ENCODE measurements around the gene ASRGL1. TPM values are rescaled to one million over a fixed set of nuclear protein-coding genes. Genes with fewer than 3 reads are reported as not detected.
A peak's percentile ranks its signal among the peaks of the same experiment; 100 is the strongest.
"Not testable (repeated sequence)": the region's sequence is repeated elsewhere in the genome, so short reads cannot be mapped to it uniquely, and the experiment has no call there.

The ASRGL1 gene
- total RNA-seq (2014; rRNA removed; shearing (Covaris generic); ENCODE audit: low replicate concordance): 5.1 and 6.0 TPM in 2 replicates

GRCh38 chr11:62337303-62338181 is at the start of gene ASRGL1:
ASRGL1 (plus strand) TSS chr11:62337448; CDS start chr11:62337978, 530 bp downstream.
- DNase-seq: peak; percentile 72
- peaks cover 23% of the 10 kb centered on the region for H3K27me3 ChIP-seq

GRCh38 chr11:62295504-62295903 is 41.7 kb upstream of the ASRGL1 start:
- Histone ChIP-seq H3K36me3 (no peaks in the 10 kb centered on the region), H3K9me3 (no peaks in the 10 kb centered on the region), H3K27me3 (peaks cover 4% of the 10 kb centered on the region; the same call in 1 of the 2 replicates), H3K4me3 (no peak overlapping the region)
- DNase-seq: peak; percentile 5

More at GRCh38 chr11:62337303-62338181, at the start of gene ASRGL1:
- H3K4me3 ChIP-seq: peak within 1 kb of the TSS; percentile 62
- no peaks in the 10 kb centered on the region for H3K36me3 ChIP-seq
- no peaks in the 10 kb centered on the region for H3K9me3 ChIP-seq

- no peak for DNase-seq
- peaks cover 19% of the 10 kb centered on the region for H3K27me3 ChIP-seq
- H3K4me3 ChIP-seq: no peak within 1 kb of the TSS
- H3K36me3 ChIP-seq: no peaks in the 10 kb centered on the region
- no peaks in the 10 kb centered on the region for H3K9me3 ChIP-seq
Observed at GRCh38 chr11:62298975-62299374, 38.3 kb upstream of the ASRGL1 start, which contains the start of gene SCGB1D4. SCGB1D4 (minus strand) TSS chr11:62299075; CDS start chr11:62299010, 65 bp downstream.

GRCh38 chr11:62306227-62306626 is 31.0 kb upstream of the ASRGL1 start:
- H3K36me3 ChIP-seq: no peaks in the 10 kb centered on the region
- DNase-seq: no peak
- H3K9me3 ChIP-seq: peaks cover 6% of the 10 kb centered on the region
- peaks cover 19% of the 10 kb centered on the region for H3K27me3 ChIP-seq
- no peak overlapping the region for H3K4me3 ChIP-seq

- Histone ChIP-seq H3K27me3 (peaks cover 11% of the 10 kb centered on the region), H3K4me3 (no peak overlapping the region), H3K36me3 (no peaks in the 10 kb centered on the region), H3K9me3 (peaks cover 6% of the 10 kb centered on the region)
- DNase-seq: no peak
Observed at GRCh38 chr11:62307950-62308349, 29.3 kb upstream of the ASRGL1 start.

GRCh38 chr11:62309991-62310390 is 27.3 kb upstream of the ASRGL1 start:
- Histone ChIP-seq H3K27me3 (peaks cover 11% of the 10 kb centered on the region), H3K4me3 (no peak overlapping the region), H3K9me3 (peaks cover 6% of the 10 kb centered on the region), H3K36me3 (no peaks in the 10 kb centered on the region)
- no peak for DNase-seq

GRCh38 chr11:62315431-62315830 is 21.8 kb upstream of the ASRGL1 start:
- H3K4me3 ChIP-seq: no peak overlapping the region
- no peaks in the 10 kb centered on the region for H3K9me3 ChIP-seq
- peaks cover 14% of the 10 kb centered on the region for H3K27me3 ChIP-seq
- H3K36me3 ChIP-seq: no peaks in the 10 kb centered on the region
- no peak for DNase-seq

GRCh38 chr11:62322524-62322923 is 14.7 kb upstream of the ASRGL1 start:
- Histone ChIP-seq H3K27me3 (no peaks in the 10 kb centered on the region), H3K9me3 (no peaks in the 10 kb centered on the region), H3K36me3 (no peaks in the 10 kb centered on the region), H3K4me3 (no peak overlapping the region)
- no peak for DNase-seq

GRCh38 chr11:62324731-62325556 is 12.3 kb upstream of the ASRGL1 start:
- no peaks in the 10 kb centered on the region for H3K9me3 ChIP-seq
- peak; percentile 45 for DNase-seq

GRCh38 chr11:62325781-62326180 is 11.5 kb upstream of the ASRGL1 start:
- not testable (repeated sequence) for H3K9me3 ChIP-seq, H3K27me3 ChIP-seq, DNase-seq, H3K4me3 ChIP-seq, H3K36me3 ChIP-seq

More at GRCh38 chr11:62324731-62325556, 12.3 kb upstream of the ASRGL1 start:
- Histone ChIP-seq H3K27me3 (no peaks in the 10 kb centered on the region), H3K4me3 (no peak overlapping the region), H3K36me3 (no peaks in the 10 kb centered on the region)

GRCh38 chr11:62326719-62327118 is 10.5 kb upstream of the ASRGL1 start:
- not testable (repeated sequence) for DNase-seq, H3K4me3 ChIP-seq, H3K9me3 ChIP-seq, H3K36me3 ChIP-seq, H3K27me3 ChIP-seq

GRCh38 chr11:62327541-62327940 is 9.7 kb upstream of the ASRGL1 start:
- not testable (repeated sequence) for H3K4me3 ChIP-seq, H3K9me3 ChIP-seq, DNase-seq, H3K36me3 ChIP-seq
- peaks cover 13% of the 10 kb centered on the region for H3K27me3 ChIP-seq

GRCh38 chr11:62331264-62331663 is 6.0 kb upstream of the ASRGL1 start:
- peaks cover 30% of the 10 kb centered on the region for H3K27me3 ChIP-seq
- not testable (repeated sequence) for H3K4me3 ChIP-seq, H3K9me3 ChIP-seq, DNase-seq, H3K36me3 ChIP-seq

GRCh38 chr11:62333768-62334167 is 3.5 kb upstream of the ASRGL1 start:
- Histone ChIP-seq H3K27me3 (peaks cover 35% of the 10 kb centered on the region), H3K4me3 (no peak overlapping the region)

GRCh38 chr11:62336949-62337302 is 322 bp upstream of the ASRGL1 start:
- peaks cover 25% of the 10 kb centered on the region for H3K27me3 ChIP-seq
- H3K36me3 ChIP-seq, DNase-seq, H3K9me3 ChIP-seq: not testable (repeated sequence)
- H3K4me3 ChIP-seq: peak overlapping the region; percentile 62

More at GRCh38 chr11:62333768-62334167, 3.5 kb upstream of the ASRGL1 start:
- no peak for DNase-seq
- H3K9me3 ChIP-seq: no peaks in the 10 kb centered on the region
- H3K36me3 ChIP-seq: no peaks in the 10 kb centered on the region

- H3K4me3 ChIP-seq: peak overlapping the region; percentile 62
- no peaks in the 10 kb centered on the region for H3K36me3 ChIP-seq
- no peak for DNase-seq
- no peaks in the 10 kb centered on the region for H3K9me3 ChIP-seq
- peaks cover 23% of the 10 kb centered on the region for H3K27me3 ChIP-seq
Observed at GRCh38 chr11:62338218-62338617, 970 bp downstream of the ASRGL1 start.

GRCh38 chr11:62340269-62340901 is 3.1 kb downstream of the ASRGL1 start:
- Histone ChIP-seq H3K9me3 (no peaks in the 10 kb centered on the region), H3K36me3 (no peaks in the 10 kb centered on the region), H3K4me3 (no peak overlapping the region), H3K27me3 (peaks cover 8% of the 10 kb centered on the region)
- peak; percentile 41 for DNase-seq
